SU-DHL-6 (cell line): ENCODE measurements around the gene SEC14L1.

Experiments
- H2AFZ ChIP-seq: fragments of 200-600 bp; sonication (generic); 2 replicates; pipeline ENCODE4 v1.6.1; 2014; ENCODE audit warnings: low read depth, mild to moderate bottlenecking, moderate library complexity, mixed read lengths, antibody characterized with exemption, low read length; ENCODE audit not compliant: severe bottlenecking
- H3F3A ChIP-seq: fragments of 200-600 bp; shearing (Covaris generic); 2 replicates; pipeline ENCODE4 v1.6.0; 2016; ENCODE audit warnings: antibody characterized with exemption, mild to moderate bottlenecking; ENCODE audit not compliant: insufficient read depth
- H3K27ac ChIP-seq: fragments of 200-600 bp; sonication (generic); 2 replicates; pipeline ENCODE4 v1.5.1; 2016; ENCODE audit warnings: low read depth, mild to moderate bottlenecking, low read length, moderate library complexity, mixed read lengths
- H3K27me3 ChIP-seq: fragments of 200-600 bp; sonication (generic), shearing (Covaris generic); 2 replicates; pipeline ENCODE4 v1.6.0; 2014; ENCODE audit warnings: mild to moderate bottlenecking, low read length
- H3K36me3 ChIP-seq: fragments of 200-600 bp; sonication (generic); 2 replicates; pipeline ENCODE4 v1.6.1; 2014; ENCODE audit warnings: mild to moderate bottlenecking, low read length, mixed read lengths
- H3K4me2 ChIP-seq: fragments of 300-600, 200-600 bp; shearing (Covaris generic), sonication (generic); 2 replicates; pipeline ENCODE4 v1.6.0; 2014; ENCODE audit warnings: low read length, low read depth, mild to moderate bottlenecking; ENCODE audit not compliant: poor library complexity, severe bottlenecking
- H3K4me3 ChIP-seq: fragments of 200-600 bp; sonication (generic); 2 replicates; pipeline ENCODE4 v1.5.1; 2014; ENCODE audit warnings: antibody characterized with exemption, low read length, mild to moderate bottlenecking, mixed read lengths; ENCODE audit not compliant: insufficient read depth, poor library complexity, severe bottlenecking
- H3K79me2 ChIP-seq: fragments of 200-600 bp; sonication (generic); 2 replicates; pipeline ENCODE4 v1.6.1; 2014; ENCODE audit warnings: mild to moderate bottlenecking, low read length, moderate library complexity; ENCODE audit not compliant: insufficient read depth
- H3K9ac ChIP-seq: fragments of 200-600 bp; sonication (generic); 2 replicates; pipeline ENCODE4 v1.7.0; 2014; ENCODE audit warnings: mild to moderate bottlenecking, low read length
- H3K9me2 ChIP-seq: fragments of 200-600 bp; sonication (generic); replicated peaks from 2 replicates; pipeline ENCODE4 v1.6.1; 2014; ENCODE audit warnings: low read length; ENCODE audit not compliant: insufficient read depth
- H3K9me3 ChIP-seq: fragments of 200-600 bp; sonication (generic); 2 replicates; pipeline ENCODE4 v1.6.1; 2014; ENCODE audit warnings: low read length, mixed read lengths; ENCODE audit not compliant: insufficient read depth
- H4K20me1 ChIP-seq: fragments of 200-600 bp; sonication (generic); 2 replicates; pipeline ENCODE4 v1.6.1; 2014; ENCODE audit warnings: low read depth, mild to moderate bottlenecking, antibody characterized with exemption, low read length, moderate library complexity, mixed read lengths
- EZH2phosphoT487 ChIP-seq: fragments of 200-600 bp; sonication (generic), shearing (Covaris generic); conservative IDR thresholded peaks from 2 replicates; pipeline ENCODE4 v1.6.1; 2018; ENCODE audit warnings: mild to moderate bottlenecking, antibody characterized with exemption, low read length, moderate library complexity, mixed read lengths
- TF ChIP-seq, protein P1 (sequence below): fragments of 200-600 bp; sonication (generic); IDR thresholded peaks from one replicate; pipeline ENCODE4 v1.5.1; 2017; ENCODE audit warnings: antibody characterized with exemption, mild to moderate bottlenecking, low read length, moderate library complexity; ENCODE audit not compliant: insufficient read depth, poor library complexity, severe bottlenecking

Gene SEC14L1

DNA sequence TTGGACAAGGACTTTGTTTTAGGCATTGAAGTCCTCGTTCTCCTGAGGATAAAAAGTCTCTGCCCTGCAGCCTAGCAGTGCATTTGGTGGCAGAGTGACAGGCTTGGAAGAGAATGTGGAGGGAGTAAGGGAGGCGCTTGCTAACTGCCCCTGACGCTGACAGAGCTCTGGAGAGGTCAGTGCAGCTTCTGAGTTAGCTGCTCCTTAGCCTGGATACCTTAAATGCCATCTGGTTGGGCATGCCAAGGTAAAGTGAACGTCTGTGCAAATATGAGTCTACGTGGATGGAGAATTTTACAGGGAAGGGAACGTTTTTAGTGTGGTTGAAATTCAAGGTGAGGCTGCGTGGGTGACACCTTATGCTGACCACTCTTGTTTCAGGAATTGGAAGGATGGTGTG lies 44.4 kb downstream of the SEC14L1 start:
- Histone ChIP-seq H2AFZ (no peak overlapping the region), H3K79me2 (no peaks in the 10 kb centered on the region), H3K27ac (no peak overlapping the region), H3K36me3 (no peaks in the 10 kb centered on the region), H4K20me1 (no peaks in the 10 kb centered on the region; the same call in 1 of the 2 replicates), H3K27me3 (no peaks in the 10 kb centered on the region), H3K9me3 (no peaks in the 10 kb centered on the region), H3F3A (no peaks in the 10 kb centered on the region), H3K4me3 (no peak overlapping the region), H3K9me2 (no peaks in the 10 kb centered on the region), H3K9ac (no peak overlapping the region), H3K4me2 (no peak overlapping the region)
- TF ChIP-seq, protein P1, sequence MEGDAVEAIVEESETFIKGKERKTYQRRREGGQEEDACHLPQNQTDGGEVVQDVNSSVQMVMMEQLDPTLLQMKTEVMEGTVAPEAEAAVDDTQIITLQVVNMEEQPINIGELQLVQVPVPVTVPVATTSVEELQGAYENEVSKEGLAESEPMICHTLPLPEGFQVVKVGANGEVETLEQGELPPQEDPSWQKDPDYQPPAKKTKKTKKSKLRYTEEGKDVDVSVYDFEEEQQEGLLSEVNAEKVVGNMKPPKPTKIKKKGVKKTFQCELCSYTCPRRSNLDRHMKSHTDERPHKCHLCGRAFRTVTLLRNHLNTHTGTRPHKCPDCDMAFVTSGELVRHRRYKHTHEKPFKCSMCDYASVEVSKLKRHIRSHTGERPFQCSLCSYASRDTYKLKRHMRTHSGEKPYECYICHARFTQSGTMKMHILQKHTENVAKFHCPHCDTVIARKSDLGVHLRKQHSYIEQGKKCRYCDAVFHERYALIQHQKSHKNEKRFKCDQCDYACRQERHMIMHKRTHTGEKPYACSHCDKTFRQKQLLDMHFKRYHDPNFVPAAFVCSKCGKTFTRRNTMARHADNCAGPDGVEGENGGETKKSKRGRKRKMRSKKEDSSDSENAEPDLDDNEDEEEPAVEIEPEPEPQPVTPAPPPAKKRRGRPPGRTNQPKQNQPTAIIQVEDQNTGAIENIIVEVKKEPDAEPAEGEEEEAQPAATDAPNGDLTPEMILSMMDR: no peak
- no peak for TF ChIP-seq EZH2phosphoT487

DNA sequence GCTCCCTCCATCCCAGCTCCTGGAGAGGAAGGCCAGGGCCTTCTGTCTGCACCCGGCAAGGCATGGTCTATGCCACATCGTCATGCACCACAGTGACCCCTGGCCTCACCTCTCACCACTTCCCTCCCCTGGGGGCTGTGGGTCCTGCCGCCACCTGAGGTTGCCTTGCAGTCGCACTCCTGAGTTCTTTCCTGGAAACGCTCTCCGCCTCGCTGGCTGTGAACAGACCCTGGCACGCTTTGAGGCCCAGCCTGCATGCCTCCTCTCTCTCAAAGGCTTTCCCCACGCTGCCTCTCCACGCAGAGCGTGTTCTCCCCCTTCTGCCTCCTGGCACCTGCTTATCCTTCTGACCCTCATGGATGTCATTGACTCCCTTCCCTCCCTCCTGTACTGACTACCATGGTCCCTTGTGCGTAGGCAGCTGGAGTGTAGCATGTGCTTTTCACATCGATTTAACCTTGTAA lies 45.4 kb downstream of the SEC14L1 start:
- Histone ChIP-seq H3K9me2 (no peaks in the 10 kb centered on the region), H2AFZ (no peak overlapping the region), H3K9me3 (no peaks in the 10 kb centered on the region), H3K4me3 (no peak overlapping the region), H3K27me3 (no peaks in the 10 kb centered on the region), H3K4me2 (no peak overlapping the region), H3F3A (no peaks in the 10 kb centered on the region), H3K9ac (no peak overlapping the region), H3K79me2 (no peaks in the 10 kb centered on the region), H4K20me1 (no peaks in the 10 kb centered on the region; the same call in 1 of the 2 replicates), H3K27ac (no peak overlapping the region), H3K36me3 (no peaks in the 10 kb centered on the region)
- TF ChIP-seq, protein P1: no peak
- TF ChIP-seq EZH2phosphoT487: no peak

DNA sequence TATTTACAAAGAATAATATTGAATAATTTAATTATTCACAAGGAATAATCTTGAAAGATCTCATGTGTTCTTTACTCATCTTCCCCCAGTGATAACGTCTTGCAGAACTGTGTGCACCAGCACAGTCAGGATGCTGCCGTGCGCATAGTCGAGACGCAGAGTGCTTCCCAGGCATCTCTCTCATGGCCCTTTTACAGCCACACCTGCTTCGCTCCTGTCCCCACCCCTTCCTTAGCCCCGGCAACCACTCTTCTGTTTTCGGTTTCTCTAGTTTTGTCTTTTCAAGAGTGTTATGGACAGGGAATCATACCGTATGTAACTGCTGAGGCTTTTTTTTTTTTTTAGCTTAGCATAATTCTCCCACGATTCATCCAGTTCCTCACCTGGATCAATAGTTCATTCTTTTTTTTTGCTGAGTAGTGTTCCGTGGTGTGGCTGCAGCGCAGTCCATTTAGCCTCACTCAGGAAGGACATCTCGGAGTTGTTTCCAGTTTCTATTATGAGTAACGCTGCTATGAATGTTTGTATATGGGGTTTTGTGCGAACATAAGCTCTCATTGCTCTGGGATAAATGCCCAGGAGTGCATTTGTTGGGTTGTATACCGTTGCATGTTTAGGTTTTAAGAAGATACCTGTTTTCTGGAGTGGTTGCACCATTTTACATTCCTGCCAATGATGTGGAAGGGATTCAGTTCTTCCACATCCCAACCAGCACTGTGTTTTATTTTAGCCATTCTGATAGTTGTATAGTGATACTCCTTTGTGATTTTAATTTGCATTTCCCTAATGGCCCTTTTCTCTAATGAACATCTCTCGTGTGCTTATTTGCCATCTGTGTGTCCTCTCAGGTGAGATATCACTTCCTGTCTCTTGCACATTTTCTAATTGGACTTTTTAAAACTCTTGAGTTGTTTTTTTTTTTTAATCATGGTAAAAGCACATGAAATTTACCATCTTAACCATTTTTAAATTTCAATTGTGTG lies 47.6 kb downstream of the SEC14L1 start:
- TF ChIP-seq, protein P1: no peak
- TF ChIP-seq EZH2phosphoT487: no peak
- Histone ChIP-seq H3K27me3 (no peaks in the 10 kb centered on the region), H3K79me2 (no peaks in the 10 kb centered on the region), H3K9ac (no peak overlapping the region), H2AFZ (no peak overlapping the region), H3K27ac (no peak overlapping the region), H3K4me3 (no peak overlapping the region), H4K20me1 (no peaks in the 10 kb centered on the region; the same call in 1 of the 2 replicates), H3K36me3 (no peaks in the 10 kb centered on the region), H3K9me2 (no peaks in the 10 kb centered on the region), H3F3A (no peaks in the 10 kb centered on the region), H3K4me2 (no peak overlapping the region), H3K9me3 (no peaks in the 10 kb centered on the region)
